Neural cell (in vitro differentiated cells): ENCODE data around the gene CASP2. TPM values are rescaled to one million over a fixed set of nuclear protein-coding genes. Genes with fewer than 3 reads are reported as not detected.

ENCODE experiments used
- H2AFZ ChIP-seq: fragments of 200-600, 300-800 bp; sonication (generic), shearing (Covaris generic); 2 replicates; pipeline ENCODE4 v1.6.0; 2014; ENCODE audit warnings: low read depth, mild to moderate bottlenecking, antibody characterized with exemption, low read length, moderate library complexity
- H3F3A ChIP-seq: fragments of 200-600 bp; shearing (Covaris generic); 2 replicates; pipeline ENCODE4 v1.6.1; 2016; ENCODE audit warnings: mild to moderate bottlenecking, moderate library complexity, mixed read lengths, antibody characterized with exemption, low read length; ENCODE audit not compliant: insufficient read depth, poor library complexity, severe bottlenecking
- H3K27ac ChIP-seq: fragments of 200-600, 300-800 bp; sonication (generic), shearing (Covaris generic); 2 replicates; pipeline ENCODE4 v1.5.1; 2014; ENCODE audit warnings: mild to moderate bottlenecking, low read length, moderate library complexity
- H3K27me3 ChIP-seq: fragments of 300-800, 200-600 bp; sonication (generic), shearing (Covaris generic); 2 replicates; pipeline ENCODE4 v1.6.0; 2014; ENCODE audit warnings: mild to moderate bottlenecking, low read depth, low read length, moderate library complexity; ENCODE audit not compliant: insufficient read depth
- H3K36me3 ChIP-seq: fragments of 300-800, 200-600 bp; sonication (generic), shearing (Covaris generic); 2 replicates; pipeline ENCODE4 v1.5.1; 2014; ENCODE audit warnings: mild to moderate bottlenecking, antibody characterized with exemption, low read length, moderate library complexity; ENCODE audit not compliant: insufficient read depth
- H3K4me2 ChIP-seq: fragments of 300-800, 200-600 bp; sonication (generic), shearing (Covaris generic); 2 replicates; pipeline ENCODE4 v1.6.0; 2014; ENCODE audit warnings: mild to moderate bottlenecking, low read length
- H3K4me3 ChIP-seq: fragments of 300-800, 200-600 bp; sonication (generic), shearing (Covaris generic); 2 replicates; pipeline ENCODE4 v1.5.1; 2014; ENCODE audit warnings: mild to moderate bottlenecking, low read length, moderate library complexity
- H3K79me2 ChIP-seq: fragments of 200-600 bp; shearing (Covaris generic); replicated peaks from 2 replicates; pipeline ENCODE4 v1.6.0; 2014; ENCODE audit warnings: mild to moderate bottlenecking, low read length, moderate library complexity; ENCODE audit not compliant: insufficient read depth
- H3K9ac ChIP-seq: fragments of 300-800, 200-600 bp; sonication (generic), shearing (Covaris generic); 2 replicates; pipeline ENCODE4 v1.6.1; 2016; ENCODE audit warnings: mild to moderate bottlenecking, low read length, mixed read lengths
- H3K9me2 ChIP-seq: fragments of 200-600 bp; shearing (Covaris generic); 2 replicates; pipeline ENCODE4 v1.6.1; 2016; ENCODE audit warnings: mild to moderate bottlenecking, low read length, mixed read lengths; ENCODE audit not compliant: insufficient read depth
- H3K9me3 ChIP-seq: fragments of 200-600, 300-800 bp; sonication (generic), shearing (Covaris generic); 2 replicates; pipeline ENCODE4 v1.6.1; 2016; ENCODE audit warnings: mild to moderate bottlenecking, mixed run types, low read length, moderate library complexity, mixed read lengths
- H4K20me1 ChIP-seq: fragments of 200-600 bp; shearing (Covaris generic); 2 replicates; pipeline ENCODE4 v1.6.1; 2016; ENCODE audit warnings: mild to moderate bottlenecking, mixed run types; ENCODE audit not compliant: insufficient read depth
- CTCF ChIP-seq: fragments of 450-650 bp; IDR thresholded peaks from 2 replicates; pipeline ENCODE4 v1.5.1; 2014; ENCODE audit warnings: antibody characterized with exemption, mild to moderate bottlenecking, moderate library complexity; ENCODE audit not compliant: poor library complexity, severe bottlenecking
- EP300 ChIP-seq: fragments of 450-650 bp; conservative IDR thresholded peaks from 2 replicates; pipeline ENCODE4 v1.6.1; 2014; ENCODE audit warnings: antibody characterized with exemption, mild to moderate bottlenecking, moderate library complexity; ENCODE audit not compliant: poor library complexity, severe bottlenecking
- EZH2 ChIP-seq: fragments of 200-600, 300-800 bp; shearing (Covaris generic), sonication (generic); IDR thresholded peaks from 2 replicates; pipeline ENCODE4 v1.6.1; 2014; ENCODE audit warnings: antibody characterized with exemption, low read length, borderline replicate concordance, mild to moderate bottlenecking; ENCODE audit not compliant: insufficient read depth, poor library complexity, severe bottlenecking
- MXI1 ChIP-seq: fragments of 450-650 bp; conservative IDR thresholded peaks from 2 replicates; pipeline ENCODE4 v1.6.1; 2014; ENCODE audit warnings: antibody characterized with exemption, mild to moderate bottlenecking; ENCODE audit not compliant: poor library complexity, severe bottlenecking
- POLR2AphosphoS5 ChIP-seq: IDR thresholded peaks from 2 replicates; pipeline ENCODE4 v1.6.1; 2012
- RAD21 ChIP-seq: fragments of 450-650 bp; conservative IDR thresholded peaks from 2 replicates; pipeline ENCODE4 v1.6.1; 2014; ENCODE audit warnings: antibody characterized with exemption, mild to moderate bottlenecking, moderate library complexity
- REST ChIP-seq: IDR thresholded peaks from 2 replicates; pipeline ENCODE4 v1.6.1; 2012; ENCODE audit warnings: borderline replicate concordance
- SMC3 ChIP-seq: fragments of 450-650 bp; conservative IDR thresholded peaks from 2 replicates; pipeline ENCODE4 v1.6.1; 2014; ENCODE audit warnings: antibody characterized with exemption, mild to moderate bottlenecking, moderate library complexity; ENCODE audit not compliant: poor library complexity
- TAF1 ChIP-seq: IDR thresholded peaks from 2 replicates; pipeline ENCODE4 v1.6.1; 2012; ENCODE audit warnings: low read depth
- polyA plus RNA-seq: library from polyadenylated mRNA; depleted of rRNA; stranded (reverse); fragments of >200 nt; gene quantifications from 2 replicates; pipeline ENCODE4 v1.2.3, GENCODE V29; 2014

Gene CASP2
- polyA plus RNA-seq, 1 donor from 2014 or later = 9.0 TPM

- no peaks in the 10 kb centered on the region for H3K27me3 ChIP-seq
- H3K9me3 ChIP-seq = peaks cover 4% of the 10 kb centered on the region
- H3K9ac ChIP-seq = no peak overlapping the region
- no peaks in the 10 kb centered on the region for H3K9me2 ChIP-seq
- H3K36me3 ChIP-seq = no peaks in the 10 kb centered on the region
- H3F3A ChIP-seq = no peaks in the 10 kb centered on the region
- H3K27ac ChIP-seq = no peak overlapping the region
- H3K4me3 ChIP-seq = no peak overlapping the region
- H3K79me2 ChIP-seq = no peaks in the 10 kb centered on the region
- no peaks in the 10 kb centered on the region for H4K20me1 ChIP-seq
- H2AFZ ChIP-seq = no peak overlapping the region
- TF ChIP-seq SMC3 (peak; percentile 93), EZH2 (no peak), MXI1 (peak; percentile 28), CTCF (peak; percentile 93), RAD21 (peak; percentile 93), POLR2AphosphoS5 (no peak), EP300 (no peak), TAF1 (no peak), REST (no peak)
- H3K4me2 ChIP-seq = no peak overlapping the region
Measured at GRCh38 chr7:143240291-143241168, 47.6 kb upstream of the CASP2 start.

- H2AFZ ChIP-seq = no peak overlapping the region
- H3K9me2 ChIP-seq = no peaks in the 10 kb centered on the region
- H3K36me3 ChIP-seq = no peaks in the 10 kb centered on the region
- no peaks in the 10 kb centered on the region for H3F3A ChIP-seq
- H3K9me3 ChIP-seq = no peaks in the 10 kb centered on the region
- H3K9ac ChIP-seq = no peak overlapping the region
- TF ChIP-seq RAD21 (no peak), MXI1 (no peak), CTCF (no peak), EP300 (no peak), TAF1 (no peak), EZH2 (no peak), SMC3 (no peak), REST (no peak), POLR2AphosphoS5 (no peak)
- no peak overlapping the region for H3K4me2 ChIP-seq
- H3K27me3 ChIP-seq = no peaks in the 10 kb centered on the region
- H3K4me3 ChIP-seq = no peak overlapping the region
- no peaks in the 10 kb centered on the region for H3K79me2 ChIP-seq
- H4K20me1 ChIP-seq = no peaks in the 10 kb centered on the region
- H3K27ac ChIP-seq = no peak overlapping the region
Measured at GRCh38 chr7:143242306-143242705, 45.8 kb upstream of the CASP2 start.
